ENCODE data around the gene PLEKHA6.
A peak's percentile ranks its signal among the peaks of the same experiment; 100 is the strongest.

Gene PLEKHA6

DNA sequence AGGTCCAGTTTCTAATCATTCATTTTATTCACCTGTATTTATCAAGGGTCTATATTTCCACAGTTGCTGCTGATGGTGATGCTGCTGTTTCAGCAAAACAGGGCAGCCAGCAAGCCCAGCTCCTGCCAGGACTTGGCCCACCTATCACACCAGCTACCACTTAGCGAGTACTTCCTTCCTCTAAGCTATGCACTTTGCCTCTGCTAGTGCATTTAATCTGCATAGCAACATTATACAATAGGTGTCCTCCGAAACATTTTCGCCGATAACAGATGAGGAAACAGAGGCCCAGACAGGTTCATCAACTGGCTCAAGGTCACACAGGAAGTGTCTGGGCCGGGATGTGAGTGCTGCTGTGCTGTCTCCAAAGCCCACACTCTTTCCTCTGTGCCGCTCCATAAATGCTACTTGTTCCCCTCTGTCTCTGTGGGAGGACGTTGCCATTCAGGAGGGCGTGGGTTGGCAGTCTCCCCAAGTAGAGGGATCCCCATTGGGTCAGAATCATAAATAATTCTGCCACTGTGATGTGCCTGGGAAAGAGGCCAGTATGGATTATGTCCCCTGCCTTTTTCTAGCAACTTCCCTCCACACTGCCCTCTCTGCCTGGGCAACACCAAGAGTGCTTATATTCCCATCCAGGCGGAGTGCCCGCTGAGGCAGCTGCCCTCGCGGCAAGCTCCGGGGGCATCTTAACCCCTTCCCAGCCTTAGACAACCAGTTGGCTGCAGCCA, 9.4 kb upstream of the PLEKHA6 start:
- H3K4me3 ChIP-seq (ENCODE audit: low read length): no peak overlapping the region
- no peak for TF ChIP-seq ZNF274 (IDR thresholded peaks at IDR 0.05; ENCODE audit: low read depth, low read length)

GRCh38 chr1:204367956-204368355, 8.2 kb upstream of the PLEKHA6 start:
- TF ChIP-seq ZNF274 (IDR thresholded peaks at IDR 0.05; ENCODE audit: low read depth, low read length): no peak
- H3K4me3 ChIP-seq (ENCODE audit: low read length): no peak overlapping the region

DNA sequence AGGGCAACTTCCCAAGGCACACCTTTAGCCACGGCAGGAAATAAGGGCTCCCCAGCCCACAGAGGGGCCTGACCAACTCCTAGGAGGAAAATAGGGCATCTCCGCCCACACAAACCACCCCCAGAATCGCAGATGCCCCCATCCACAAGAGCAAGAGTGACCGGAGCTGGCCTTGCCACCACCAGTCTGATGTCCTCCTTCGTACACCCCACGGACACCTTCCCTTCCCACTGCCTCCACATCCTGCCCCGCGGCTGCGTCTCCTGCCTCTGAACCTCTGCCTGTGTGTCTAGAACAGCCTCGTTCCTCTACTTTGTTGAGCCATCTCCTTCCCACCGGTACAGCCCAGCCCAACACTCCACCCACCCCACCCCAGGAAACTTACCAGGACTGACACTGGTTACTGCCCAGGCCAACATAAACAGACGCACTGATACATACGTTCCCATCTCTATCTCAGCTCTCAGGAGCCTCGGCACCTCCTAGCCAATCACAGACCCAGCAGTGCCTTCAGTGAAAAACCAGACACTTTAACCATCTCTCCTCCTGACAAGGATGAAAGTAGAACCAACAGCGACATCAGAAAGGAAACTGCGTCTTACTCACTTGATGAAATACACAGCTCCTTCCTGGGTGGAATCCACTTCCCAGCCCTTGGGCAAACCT, 7.6 kb upstream of the PLEKHA6 start:
- no peak for TF ChIP-seq ZNF274 (IDR thresholded peaks at IDR 0.05; ENCODE audit: low read depth, low read length)
- no peak overlapping the region for H3K4me3 ChIP-seq (ENCODE audit: low read length)

DNA sequence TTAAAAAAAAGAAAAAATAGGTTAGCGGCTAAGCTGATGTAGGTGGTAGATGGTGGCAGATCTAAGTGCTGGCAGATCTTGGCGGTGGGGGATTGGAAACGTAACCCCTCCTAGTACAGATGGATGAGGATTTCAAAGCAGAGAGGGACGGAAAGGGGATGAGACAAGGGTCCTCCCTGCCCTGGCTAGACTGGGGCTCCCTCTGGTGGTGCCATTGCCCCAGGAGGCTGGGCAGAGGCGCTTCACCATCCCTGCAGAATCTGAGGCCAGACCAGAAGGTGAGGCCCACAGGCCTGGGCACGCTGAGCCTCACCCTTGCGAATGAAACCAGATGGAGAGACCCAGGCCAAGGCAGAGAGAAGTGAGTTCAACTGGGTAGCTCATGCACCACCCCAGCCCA, 7.0 kb upstream of the PLEKHA6 start:
- TF ChIP-seq ZNF274 (IDR thresholded peaks at IDR 0.05; ENCODE audit: low read depth, low read length): no peak
- H3K4me3 ChIP-seq (ENCODE audit: low read length): no peak overlapping the region

DNA sequence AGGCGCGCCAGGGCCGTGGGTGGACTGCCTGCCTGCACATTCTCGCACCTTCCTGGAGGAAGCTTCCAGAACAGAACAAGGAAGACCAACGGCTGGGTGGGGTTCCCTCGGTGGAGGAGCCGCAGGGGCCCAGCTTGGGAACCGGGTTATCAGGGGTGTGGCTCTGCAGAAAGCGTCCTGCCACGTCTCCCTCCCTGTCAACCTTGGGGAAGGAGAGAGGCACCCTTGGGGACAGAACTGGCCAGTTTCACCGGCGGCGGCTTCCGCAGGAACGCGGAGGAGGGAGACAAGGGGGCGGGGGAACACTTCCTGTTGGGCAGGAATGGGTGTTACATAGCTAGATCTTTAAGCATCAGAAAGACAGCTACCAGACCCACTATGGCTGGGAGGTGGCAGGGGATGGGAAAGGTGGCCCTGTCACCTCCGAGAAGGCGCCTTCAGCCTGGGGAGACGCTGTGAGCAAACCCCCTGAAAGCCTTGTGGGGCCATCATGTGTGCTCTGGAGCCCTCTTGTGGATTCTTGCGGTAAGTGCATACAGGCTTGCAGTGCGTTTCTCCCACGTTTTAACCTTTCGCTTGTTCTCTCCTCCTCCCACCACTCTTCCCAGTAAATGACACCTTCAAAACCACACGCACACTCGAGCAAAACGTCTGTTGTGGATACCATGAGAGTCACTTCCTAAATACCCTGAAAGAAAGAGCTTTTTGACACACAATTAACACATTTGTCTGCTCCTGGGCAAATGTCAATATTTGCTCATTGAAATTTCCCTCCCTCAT, 3.8 kb upstream of the PLEKHA6 start:
- no peak for TF ChIP-seq ZNF274 (IDR thresholded peaks at IDR 0.05; ENCODE audit: low read depth, low read length)

DNA sequence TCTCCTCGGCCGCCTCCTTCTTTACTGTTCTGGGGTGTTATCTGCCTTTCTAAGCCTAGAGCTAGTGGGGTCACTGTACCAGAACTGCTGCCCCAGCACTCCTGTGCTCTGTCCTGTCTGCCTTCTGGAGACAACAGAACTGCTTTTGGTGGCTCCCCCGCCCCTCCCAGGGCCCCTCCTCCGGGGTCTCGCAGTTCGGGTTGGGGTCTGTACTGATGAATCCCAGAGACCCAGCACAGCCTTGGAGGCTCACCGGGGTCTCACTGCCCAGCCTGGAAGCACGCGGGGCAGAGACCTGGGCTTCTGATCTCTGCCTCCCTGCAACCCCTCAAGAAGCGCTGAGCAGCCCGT, 3.2 kb upstream of the PLEKHA6 start:
- TF ChIP-seq ZNF274 (IDR thresholded peaks at IDR 0.05; ENCODE audit: low read depth, low read length): no peak
- no peak overlapping the region; the same call in 1 of the 2 replicates for H3K4me3 ChIP-seq (ENCODE audit: low read length)

More for the DNA sequence above, 3.8 kb upstream of the PLEKHA6 start:
- peak overlapping the region; percentile 7; the same call in 1 of the 2 replicates for H3K4me3 ChIP-seq (ENCODE audit: low read length)

DNA sequence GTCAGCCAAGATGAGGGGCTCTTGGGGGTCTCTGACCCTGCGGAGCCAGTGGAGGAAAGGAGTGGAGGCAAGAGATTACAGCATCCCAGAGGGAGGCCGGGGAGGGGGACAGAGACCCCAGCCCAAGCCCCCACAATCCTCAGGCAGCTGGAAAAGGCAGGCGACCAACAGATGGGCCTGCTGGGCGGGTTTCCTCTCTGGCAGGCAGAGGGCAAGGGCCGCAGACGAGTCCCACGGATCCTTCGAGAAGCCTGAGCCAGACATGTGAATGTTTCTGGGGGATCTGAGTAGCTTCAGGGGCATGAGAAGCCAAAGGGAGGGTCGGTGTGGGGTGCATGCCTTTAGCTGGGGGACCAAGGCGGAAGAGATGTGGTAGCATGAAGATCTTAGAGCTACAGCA, 2.1 kb upstream of the PLEKHA6 start:
- TF ChIP-seq ZNF274 (IDR thresholded peaks at IDR 0.05; ENCODE audit: low read depth, low read length): no peak
- H3K4me3 ChIP-seq (ENCODE audit: low read length): no peak overlapping the region

- H3K4me3 ChIP-seq (ENCODE audit: low read length): no peak overlapping the region
- TF ChIP-seq ZNF274 (IDR thresholded peaks at IDR 0.05; ENCODE audit: low read depth, low read length): no peak
Observed at GRCh38 chr1:204361341-204361771, 1.6 kb upstream of the PLEKHA6 start.

- TF ChIP-seq ZNF274 (IDR thresholded peaks at IDR 0.05; ENCODE audit: low read depth, low read length): no peak
- H3K4me3 ChIP-seq (ENCODE audit: low read length): no peak overlapping the region
Observed at GRCh38 chr1:204360314-204360713, 585 bp upstream of the PLEKHA6 start.

DNA sequence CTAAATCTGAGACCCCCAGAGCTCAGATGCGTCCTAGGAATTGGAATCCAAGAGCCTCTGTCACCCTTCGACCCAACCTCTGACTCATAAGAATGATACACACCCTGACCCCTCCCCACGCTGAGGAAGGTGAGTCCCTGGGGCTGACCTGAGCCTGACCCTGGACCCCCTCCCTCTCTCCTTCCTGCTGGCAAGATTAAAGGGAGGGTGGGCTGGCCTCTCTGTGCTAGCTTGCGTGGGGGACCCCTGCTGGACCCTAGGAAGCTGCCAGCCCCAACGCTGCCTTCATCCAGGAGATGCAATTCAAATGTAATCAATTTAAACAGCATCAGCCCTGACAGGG, 627 bp downstream of the PLEKHA6 start:
- H3K4me3 ChIP-seq (ENCODE audit: low read length): no peak overlapping the region
- TF ChIP-seq ZNF274 (IDR thresholded peaks at IDR 0.05; ENCODE audit: low read depth, low read length): no peak

DNA sequence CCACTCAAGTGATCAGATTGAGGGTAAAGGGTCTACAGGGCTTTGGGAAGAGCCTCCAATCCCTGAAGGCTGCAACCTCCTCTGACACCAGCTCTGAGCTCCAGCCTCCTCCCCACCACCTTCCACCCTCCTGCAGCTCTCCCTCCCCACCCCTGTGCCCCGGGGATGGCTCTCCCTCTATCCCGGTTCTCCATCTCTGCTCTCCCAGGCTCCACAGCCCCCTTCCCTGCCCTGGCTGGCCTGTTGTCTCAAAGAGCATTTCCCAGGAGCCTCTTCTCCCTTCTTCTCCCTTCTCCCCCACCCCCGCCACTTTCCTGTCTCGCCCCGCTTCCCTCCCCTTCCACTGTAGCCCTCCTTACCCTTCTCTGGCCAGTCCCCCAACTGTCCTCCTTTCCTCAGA, 1.1 kb downstream of the PLEKHA6 start:
- H3K4me3 ChIP-seq (ENCODE audit: low read length): no peak overlapping the region
- no peak for TF ChIP-seq ZNF274 (IDR thresholded peaks at IDR 0.05; ENCODE audit: low read depth, low read length)

- no peak for TF ChIP-seq ZNF274 (IDR thresholded peaks at IDR 0.05; ENCODE audit: low read depth, low read length)
- H3K4me3 ChIP-seq (ENCODE audit: low read length): no peak overlapping the region
Observed at GRCh38 chr1:204357551-204358490, 1.9 kb downstream of the PLEKHA6 start.

- no peak for TF ChIP-seq ZNF274 (IDR thresholded peaks at IDR 0.05; ENCODE audit: low read depth, low read length)
- H3K4me3 ChIP-seq (ENCODE audit: low read length): no peak overlapping the region
Observed at GRCh38 chr1:204356997-204357396, 2.7 kb downstream of the PLEKHA6 start.

GRCh38 chr1:204355913-204356312, 3.8 kb downstream of the PLEKHA6 start:
- TF ChIP-seq ZNF274 (IDR thresholded peaks at IDR 0.05; ENCODE audit: low read depth, low read length): no peak
- no peak overlapping the region for H3K4me3 ChIP-seq (ENCODE audit: low read length)
